H1 (cell line): ENCODE measurements around the gene MAP4K4. TPM values are rescaled to one million over a fixed set of nuclear protein-coding genes. Genes with fewer than 3 reads are reported as not detected.

ENCODE experiments used
- CTCF ChIA-PET: fragments of 300-600 bp; sonication (Branson Sonifier 250); formaldehyde crosslinking; loops from one replicate; lab custom pipeline; 2021; ENCODE audit not compliant: partially characterized antibody; lab: Charles Lee
- POLR2A ChIA-PET: fragments of 300-600 bp; sonication (Branson Sonifier 250); formaldehyde crosslinking; loops from one replicate; lab custom pipeline; 2021; ENCODE audit warnings: inconsistent platforms; ENCODE audit not compliant: partially characterized antibody; lab: Charles Lee
- DNase-seq, 2 experiments: peaks; one replicate each; pipeline versions ENCODE4 v3.0.0 to v3.0.0-alpha.2; 2010 to 2022; ENCODE audit warnings: low spot score in 2 of 2, low read depth in 1 of 2, mixed read lengths in 1 of 2
- FAIRE-seq: peaks from 2 replicates; lab custom pipeline; 2011; peaks lifted over from hg19 to GRCh38; lab: Jason Lieb, UNC
- H2AFZ ChIP-seq: 2 replicates; pipeline ENCODE4 v1.8.1; 2012; ENCODE audit warnings: low read length, inconsistent platforms
- H2AK5ac ChIP-seq: 2 replicates; pipeline ENCODE4 v1.6.1; 2013; ENCODE audit warnings: low read depth, low read length
- H2BK120ac ChIP-seq: replicated peaks from 2 replicates; pipeline ENCODE3; 2013; ENCODE audit warnings: low read depth, low read length, inconsistent platforms
- H2BK12ac ChIP-seq: 2 replicates; pipeline ENCODE4 v1.6.1; 2013; ENCODE audit warnings: low read depth, low read length
- H2BK15ac ChIP-seq: 2 replicates; pipeline ENCODE4 v1.6.1; 2013; ENCODE audit warnings: low read length
- H2BK20ac ChIP-seq: 2 replicates; pipeline ENCODE4 v1.6.1; 2013; ENCODE audit warnings: low read length
- H2BK5ac ChIP-seq: 2 replicates; pipeline ENCODE4 v1.6.1; 2013; ENCODE audit warnings: low read depth, low read length
- H3K14ac ChIP-seq: 2 replicates; pipeline ENCODE4 v1.6.1; 2013; ENCODE audit warnings: inconsistent platforms; ENCODE audit not compliant: insufficient read length
- H3K18ac ChIP-seq: 2 replicates; pipeline ENCODE4 v1.6.1; 2013; ENCODE audit warnings: low read length; ENCODE audit errors: extremely low read depth
- H3K23ac ChIP-seq: 2 replicates; pipeline ENCODE4 v1.6.1; 2013; ENCODE audit warnings: inconsistent platforms; ENCODE audit not compliant: insufficient read length
- H3K23me2 ChIP-seq: 2 replicates; pipeline ENCODE4 v1.6.1; 2013; ENCODE audit warnings: low read depth, low read length
- H3K27ac ChIP-seq: 2 replicates; pipeline ENCODE4 v1.6.1; 2011; ENCODE audit warnings: low read depth, low read length, inconsistent platforms
- H3K27me3 ChIP-seq, 4 experiments: replicated peaks in 1 of 4; 1 replicate in 1 of 4; 2 replicates in 3 of 4; pipeline versions ENCODE4 v1.6.1 to v1.8.1; 2011 to 2013; ENCODE audit warnings: low read length in 3 of 4, mild to moderate bottlenecking in 3 of 4, inconsistent platforms in 2 of 4, mixed read lengths in 2 of 4, moderate library complexity in 1 of 4; ENCODE audit not compliant: control insufficient read depth in 3 of 4, insufficient read depth in 3 of 4; ENCODE audit errors: extremely low read depth in 1 of 4
- H3K36me3 ChIP-seq, 4 experiments: 2 replicates each; pipeline versions ENCODE4 v1.6.1 to v1.8.1; 2011 to 2013; ENCODE audit warnings: mild to moderate bottlenecking in 4 of 4, low read length in 3 of 4, moderate library complexity in 2 of 4, control low read depth in 1 of 4, inconsistent platforms in 1 of 4; ENCODE audit not compliant: insufficient read depth in 4 of 4, control insufficient read depth in 2 of 4
- H3K4ac ChIP-seq: replicated peaks from 2 replicates; pipeline ENCODE3; 2013; ENCODE audit warnings: low read length, low read depth, mixed read lengths, inconsistent platforms; ENCODE audit not compliant: insufficient read length
- H3K4me1 ChIP-seq, 4 experiments: replicated peaks in 1 of 4; 1 replicate in 1 of 4; 2 replicates in 3 of 4; pipeline versions ENCODE4 v1.6.1 to v1.8.1; 2011 to 2013; ENCODE audit warnings: low read length in 3 of 4, inconsistent platforms in 2 of 4, mixed read lengths in 1 of 4; ENCODE audit not compliant: insufficient read depth in 4 of 4, control insufficient read depth in 3 of 4
- H3K4me2 ChIP-seq, 2 experiments: 2 replicates each; pipeline versions ENCODE4 v1.6.1 to v1.8.1; 2011 to 2013; ENCODE audit warnings: low read depth in 2 of 2, low read length in 2 of 2, control low read depth in 1 of 2, inconsistent platforms in 1 of 2, mild to moderate bottlenecking in 1 of 2; ENCODE audit not compliant: insufficient read depth in 1 of 2
- H3K4me3 ChIP-seq, 4 experiments: fragments of 200-600, 300-600 bp in 1 of 4; sonication (generic), shearing (Covaris generic), sonication (Bioruptor Twin) in 1 of 4; 2 replicates each; pipeline versions ENCODE4 v1.5.1 to v1.8.1; 2011 to 2016; ENCODE audit warnings: low read length in 4 of 4, low read depth in 3 of 4, control low read depth in 2 of 4, inconsistent platforms in 2 of 4, mild to moderate bottlenecking in 2 of 4, mixed read lengths in 1 of 4, moderate library complexity in 1 of 4; ENCODE audit not compliant: insufficient read depth in 2 of 4; ENCODE audit errors: extremely low read depth in 1 of 4
- H3K56ac ChIP-seq: replicated peaks from 2 replicates; pipeline ENCODE3; 2013; ENCODE audit warnings: low read depth, mild to moderate bottlenecking, mixed read lengths, low read length, inconsistent platforms; ENCODE audit not compliant: insufficient read length
- H3K79me1 ChIP-seq: 2 replicates; pipeline ENCODE4 v1.6.1; 2013; ENCODE audit warnings: low read depth, low read length, control low read depth
- H3K79me2 ChIP-seq, 2 experiments: 2 replicates each; pipeline versions ENCODE4 v1.6.1 to v1.8.1; 2012 to 2013; ENCODE audit warnings: low read length in 2 of 2, mild to moderate bottlenecking in 2 of 2, inconsistent platforms in 1 of 2; ENCODE audit not compliant: insufficient read depth in 2 of 2, control insufficient read depth in 1 of 2
- H3K9ac ChIP-seq, 4 experiments: replicated peaks in 1 of 4; 1 replicate in 1 of 4; 2 replicates in 3 of 4; pipeline versions ENCODE4 v1.6.1 to v1.8.1; 2011 to 2013; ENCODE audit warnings: low read depth in 3 of 4, low read length in 3 of 4, control low read depth in 2 of 4, mild to moderate bottlenecking in 2 of 4, moderate library complexity in 2 of 4, inconsistent platforms in 1 of 4; ENCODE audit errors: extremely low read depth in 1 of 4
- H3K9me3 ChIP-seq, 2 experiments: 2 replicates each; pipeline versions ENCODE4 v1.6.1 to v1.8.1; 2012 to 2013; ENCODE audit warnings: mild to moderate bottlenecking in 2 of 2, moderate library complexity in 2 of 2, control low read depth in 1 of 2, inconsistent platforms in 1 of 2, low read depth in 1 of 2, low read length in 1 of 2, mixed read lengths in 1 of 2; ENCODE audit not compliant: insufficient read depth in 2 of 2
- H4K20me1 ChIP-seq, 2 experiments: replicated peaks in 1 of 2; 2 replicates each; pipeline versions ENCODE3 to v1.8.1; 2011 to 2013; ENCODE audit warnings: inconsistent platforms in 2 of 2, low read length in 2 of 2, mild to moderate bottlenecking in 1 of 2; ENCODE audit not compliant: insufficient read depth in 2 of 2, control insufficient read depth in 1 of 2
- H4K5ac ChIP-seq: 2 replicates; pipeline ENCODE4 v1.6.1; 2013; ENCODE audit warnings: low read length, low read depth, mixed read lengths, inconsistent platforms; ENCODE audit not compliant: insufficient read length
- H4K8ac ChIP-seq: 2 replicates; pipeline ENCODE4 v1.8.0; 2013; ENCODE audit warnings: mild to moderate bottlenecking, moderate library complexity, low read length, inconsistent platforms; ENCODE audit not compliant: insufficient read depth; ENCODE audit errors: extremely low read depth
- H4K91ac ChIP-seq: replicated peaks from 2 replicates; pipeline ENCODE3; 2013; ENCODE audit warnings: low read length, mixed read lengths, inconsistent platforms; ENCODE audit not compliant: insufficient read length
- BCL11A ChIP-seq, 2 experiments: IDR thresholded peaks; one replicate each; pipeline ENCODE4 v1.6.1; 2011; ENCODE audit warnings: low read depth in 2 of 2, low read length in 2 of 2, mild to moderate bottlenecking in 2 of 2
- CREB1 ChIP-seq: IDR thresholded peaks from 2 replicates; pipeline ENCODE4 v1.6.1; 2012; ENCODE audit warnings: inconsistent platforms
- EZH2 ChIP-seq: fragments of 200-600 bp; sonication (generic); IDR thresholded peaks from 2 replicates; pipeline ENCODE4 v1.7.1; 2012; ENCODE audit warnings: low read depth, mild to moderate bottlenecking, moderate library complexity, low read length, inconsistent platforms; ENCODE audit not compliant: severe bottlenecking
- GTF2F1 ChIP-seq: IDR thresholded peaks from 2 replicates; pipeline ENCODE4 v1.6.1; 2012; ENCODE audit warnings: low read depth, low read length, improper control_type of control experiment, borderline replicate concordance
- KDM4A ChIP-seq: IDR thresholded peaks from one replicate; pipeline ENCODE4 v1.7.1; 2012; ENCODE audit warnings: low read depth, mild to moderate bottlenecking, moderate library complexity, low read length, inconsistent platforms; ENCODE audit not compliant: severe bottlenecking
- NRF1 ChIP-seq: IDR thresholded peaks from 2 replicates; pipeline ENCODE4 v1.6.1; 2011; ENCODE audit warnings: mild to moderate bottlenecking, low read depth, low read length, improper control_type of control experiment
- RNF2 ChIP-seq: fragments of 200-900, 300-1000 bp; sonication (generic); IDR thresholded peaks from 2 replicates; pipeline ENCODE4 v1.7.1; 2016; ENCODE audit warnings: borderline replicate concordance, low read depth, mild to moderate bottlenecking, antibody characterized with exemption, low read length; ENCODE audit not compliant: poor library complexity, severe bottlenecking; ENCODE audit errors: missing control alignments
- SIRT6 ChIP-seq: IDR thresholded peaks from one replicate; pipeline ENCODE4 v1.7.1; 2012; ENCODE audit warnings: low read length, inconsistent platforms
- SP4 ChIP-seq: IDR thresholded peaks from 2 replicates; pipeline ENCODE4 v1.6.1; 2012; ENCODE audit warnings: low read length, inconsistent platforms
- WGBS, 2 experiments: shearing (Covaris generic) in 1 of 2; methylation state at CpG; one replicate each; pipeline versions ENCODE4 v1.1.6 to v1.1.7; 2013 to 2015; ENCODE audit warnings: low lambda C conversion rate in 2 of 2, mixed read lengths in 2 of 2, inconsistent platforms in 1 of 2, low coverage in 1 of 2, missing lambda C conversion rate in 1 of 2; ENCODE audit not compliant: insufficient replicate concordance in 2 of 2, insufficient coverage in 1 of 2, insufficient read length in 1 of 2; ENCODE audit errors: extremely low coverage in 1 of 2, missing lambda C conversion rate in 1 of 2; 5-methylcytosine and 5-hydroxymethylcytosine counted together
- polyA plus RNA-seq, 7 experiments: library from polyadenylated mRNA; depleted of rRNA in 3 of 7; stranded (reverse) in 5 of 7; unstranded in 2 of 7; fragments of >200 nt in 5 of 7; fragments of 200-250 nt in 2 of 7; gene quantifications; 1 replicate in 5 of 7; 2 replicates in 1 of 7; 4 replicates in 1 of 7; pipeline versions ENCODE4 v1.2.1 to v1.2.3, GENCODE V29; 2011 to 2013; ENCODE audit warnings: missing spikeins in 2 of 7, mixed read lengths in 2 of 7
- total RNA-seq: library from RNA; stranded (reverse); fragmentation: NEBNext Ultra II Directional; extraction: Animal tissue kit (Norgen Biotek cat#: 25700); gene quantifications from 2 replicates; pipeline ENCODE4 v1.2.1, GENCODE V29; 2021

MAP4K4 gene
- total and polyA plus RNA-seq, 2 of the 8 experiments (the other 6 are each of a cell fraction or from before 2014, with no cell fraction given) = 53.2 to 138 TPM

DNA sequence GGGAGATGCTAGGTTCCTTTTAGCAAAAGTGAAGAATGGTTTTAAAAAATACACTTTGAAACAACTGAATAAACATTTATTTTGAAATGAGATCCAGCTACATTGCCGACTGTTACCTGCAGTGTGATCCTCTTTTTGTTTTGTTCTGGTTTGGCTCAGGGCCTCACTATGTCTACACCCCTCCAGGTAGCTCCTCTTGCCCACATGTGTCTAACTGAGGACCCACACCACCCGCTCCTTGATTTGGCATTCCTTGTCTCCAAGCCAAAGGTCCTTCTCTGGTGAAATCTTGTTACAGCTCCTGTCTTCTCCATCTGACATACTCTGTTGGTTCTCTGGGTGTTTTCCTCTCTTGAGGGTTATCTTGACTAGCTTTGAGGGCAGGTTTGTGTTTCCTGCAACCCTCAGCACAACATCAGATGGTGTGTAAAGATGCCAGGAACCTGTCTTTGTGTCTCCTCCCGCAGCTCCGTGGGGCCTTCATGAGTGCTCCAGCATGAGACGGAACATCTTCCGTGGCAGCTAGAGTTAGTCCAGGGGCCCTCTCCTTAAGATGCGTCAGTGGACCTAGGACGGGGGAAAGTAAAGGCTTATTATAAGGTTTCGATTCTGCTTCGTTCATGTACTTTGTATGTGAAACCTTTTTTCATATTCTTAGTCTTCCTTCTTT, 32.1 kb downstream of the MAP4K4 start:
- peaks cover 12 to 98% of the 10 kb centered on the region in 2 experiments for H3K79me2 ChIP-seq
- 89% methylated on average over 10 of the region's 10 CpGs; no CpG with 5 or more reads in 1 of the 2 experiments for WGBS, 2 experiments
- H3K79me1 ChIP-seq = peaks cover 12% of the 10 kb centered on the region
- CTCF ChIA-PET = interaction anchor here (0.5 to 2.3 kb wide), 10 partner anchors 10 to 311 kb away, joined by 3 to 9 read pairs (median 4); no protein-coding TSS in a partner anchor
- no peak overlapping the region for H4K91ac ChIP-seq
- no peak overlapping the region for H3K4me2 ChIP-seq
- peaks cover 0 to 10% (median 6%) of the 10 kb centered on the region in 4 experiments; a peak in 5 of 7 replicates for H3K4me1 ChIP-seq
- no peak overlapping the region for H3K27ac ChIP-seq
- no peak overlapping the region for H3K18ac ChIP-seq
- no peaks in the 10 kb centered on the region for H3K27me3 ChIP-seq
- no peak overlapping the region for H3K4ac ChIP-seq
- TF ChIP-seq SP4 (no peak), KDM4A (no peak), GTF2F1 (no peak), BCL11A (IDR thresholded peaks at IDR 0.05; ENCODE audit: low read depth in 2 of 2, low read length in 2 of 2) (no peak), NRF1 (no peak), CREB1 (no peak), SIRT6 (no peak), EZH2 (no peak), RNF2 (no peak)
- no peak overlapping the region for H2BK15ac ChIP-seq
- no peaks in the 10 kb centered on the region for H3K36me3 ChIP-seq
- H2AFZ ChIP-seq = no peak overlapping the region
- H2AK5ac ChIP-seq = no peak overlapping the region
- no peak overlapping the region for H2BK20ac ChIP-seq
- no peaks in the 10 kb centered on the region for H3K9me3 ChIP-seq
- H3K23me2 ChIP-seq = no peaks in the 10 kb centered on the region
- H2BK5ac ChIP-seq = no peak overlapping the region
- no peak overlapping the region for H4K5ac ChIP-seq
- H2BK12ac ChIP-seq = no peak overlapping the region
- H3K14ac ChIP-seq = no peak overlapping the region
- no peak for FAIRE-seq
- POLR2A ChIA-PET = no interaction called here
- H2BK120ac ChIP-seq = no peak overlapping the region
- peaks cover 33 to 46% of the 10 kb centered on the region in 2 experiments for H4K20me1 ChIP-seq
- H3K9ac ChIP-seq = no peak overlapping the region
- H3K4me3 ChIP-seq = no peak overlapping the region
- no peak overlapping the region for H3K23ac ChIP-seq
- no peak overlapping the region for H4K8ac ChIP-seq
- H3K56ac ChIP-seq = no peak overlapping the region
- DNase-seq = no peak
